Measurements from ENCODE around the gene ANKRD34A.
"Not testable (repeated sequence)": the region's sequence is repeated elsewhere in the genome, so short reads cannot be mapped to it uniquely, and the experiment has no call there.

GRCh38 chr1:145920297-145920696, 44.1 kb downstream of the ANKRD34A start:
- not testable (repeated sequence) for TF ChIP-seq POLR2A, CTCF, EP300 (IDR thresholded peaks at IDR 0.05)

All from tibial nerve (tissue), 4 donors.